Loucy (cell line): ENCODE data around the gene INPP5D.

ENCODE experiments used
- EZH2phosphoT487 ChIP-seq: fragments of 200-600 bp; IDR thresholded peaks from 2 replicates; pipeline ENCODE4 v1.6.1; 2018; ENCODE audit warnings: antibody characterized with exemption, mild to moderate bottlenecking, moderate library complexity, borderline replicate concordance
- TF ChIP-seq, protein P1 (sequence below): fragments of 200-600 bp; sonication (generic); conservative IDR thresholded peaks from 2 replicates; pipeline ENCODE4 v1.5.1; 2014; ENCODE audit warnings: mild to moderate bottlenecking, antibody characterized with exemption, low read length

- TF ChIP-seq, protein P1, sequence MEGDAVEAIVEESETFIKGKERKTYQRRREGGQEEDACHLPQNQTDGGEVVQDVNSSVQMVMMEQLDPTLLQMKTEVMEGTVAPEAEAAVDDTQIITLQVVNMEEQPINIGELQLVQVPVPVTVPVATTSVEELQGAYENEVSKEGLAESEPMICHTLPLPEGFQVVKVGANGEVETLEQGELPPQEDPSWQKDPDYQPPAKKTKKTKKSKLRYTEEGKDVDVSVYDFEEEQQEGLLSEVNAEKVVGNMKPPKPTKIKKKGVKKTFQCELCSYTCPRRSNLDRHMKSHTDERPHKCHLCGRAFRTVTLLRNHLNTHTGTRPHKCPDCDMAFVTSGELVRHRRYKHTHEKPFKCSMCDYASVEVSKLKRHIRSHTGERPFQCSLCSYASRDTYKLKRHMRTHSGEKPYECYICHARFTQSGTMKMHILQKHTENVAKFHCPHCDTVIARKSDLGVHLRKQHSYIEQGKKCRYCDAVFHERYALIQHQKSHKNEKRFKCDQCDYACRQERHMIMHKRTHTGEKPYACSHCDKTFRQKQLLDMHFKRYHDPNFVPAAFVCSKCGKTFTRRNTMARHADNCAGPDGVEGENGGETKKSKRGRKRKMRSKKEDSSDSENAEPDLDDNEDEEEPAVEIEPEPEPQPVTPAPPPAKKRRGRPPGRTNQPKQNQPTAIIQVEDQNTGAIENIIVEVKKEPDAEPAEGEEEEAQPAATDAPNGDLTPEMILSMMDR = no peak
- TF ChIP-seq EZH2phosphoT487 = no peak
Measured at GRCh38 chr2:233088972-233089345, 28.8 kb downstream of the INPP5D start.
